LNCaP clone FGC (cell line): Measurements from ENCODE around the gene TMEM170A.
A peak's percentile ranks its signal among the peaks of the same experiment; 100 is the strongest.
"Not testable (repeated sequence)": the region's sequence is repeated elsewhere in the genome, so short reads cannot be mapped to it uniquely, and the experiment has no call there.

Experiments
- DNase-seq: peaks from one replicate; pipeline ENCODE4 v3.0.0-alpha.2; 2011; ENCODE audit warnings: low read depth
- H3K4me3 ChIP-seq: 2 replicates; pipeline ENCODE4 v1.5.1; 2011; ENCODE audit warnings: mild to moderate bottlenecking, low read depth, low read length, control low read depth
- CTCF ChIP-seq: IDR thresholded peaks from 2 replicates; pipeline ENCODE4 v1.5.1; 2012; ENCODE audit warnings: mild to moderate bottlenecking; ENCODE audit not compliant: control insufficient read depth, insufficient read depth; ENCODE audit errors: extremely low read depth

TMEM170A gene

GRCh38 chr16:75464122-75464918 is at the start of gene TMEM170A:
TMEM170A (minus strand) TSS chr16:75464689; CDS start chr16:75464600, 89 bp downstream.
- peak; percentile 100 for TF ChIP-seq CTCF
- peak; percentile 94 for DNase-seq

GRCh38 chr16:75506574-75506973 is 42.1 kb upstream of the TMEM170A start:
- H3K4me3 ChIP-seq = no peak overlapping the region
- TF ChIP-seq CTCF = no peak
- no peak for DNase-seq

More at GRCh38 chr16:75464122-75464918, at the start of gene TMEM170A:
- H3K4me3 ChIP-seq = peak within 1 kb of the TSS; percentile 74

- H3K4me3 ChIP-seq = no peak overlapping the region
- no peak for DNase-seq
- no peak for TF ChIP-seq CTCF
Observed at GRCh38 chr16:75506107-75506506, 41.6 kb upstream of the TMEM170A start.

- no peak overlapping the region for H3K4me3 ChIP-seq
- no peak for TF ChIP-seq CTCF
- no peak for DNase-seq
Observed at GRCh38 chr16:75503801-75504200, 39.3 kb upstream of the TMEM170A start.

GRCh38 chr16:75502916-75503605 is 38.6 kb upstream of the TMEM170A start:
- DNase-seq = no peak
- H3K4me3 ChIP-seq = no peak overlapping the region
- TF ChIP-seq CTCF = no peak

GRCh38 chr16:75501820-75502219 is 37.3 kb upstream of the TMEM170A start:
- H3K4me3 ChIP-seq, DNase-seq: not testable (repeated sequence)

- no peak for TF ChIP-seq CTCF
- DNase-seq = no peak
- no peak overlapping the region for H3K4me3 ChIP-seq
Observed at GRCh38 chr16:75501359-75501758, 36.9 kb upstream of the TMEM170A start.

GRCh38 chr16:75498605-75499322 is 34.3 kb upstream of the TMEM170A start:
- DNase-seq, H3K4me3 ChIP-seq: not testable (repeated sequence)
